HEK293 (cell line): Measurements from ENCODE around the gene DSCAML1.

Experiments
- CTCF ChIA-PET: fragments of 350-600 bp; formaldehyde crosslinking; extraction: SDS; loops from one replicate; lab custom pipeline; 2021; ENCODE audit warnings: antibody characterized with exemption; lab: Yijun Ruan, JAX
- POLR2A ChIA-PET: fragments of 300-600 bp; formaldehyde crosslinking; extraction: SDS; loops from one replicate; lab custom pipeline; 2020; ENCODE audit warnings: antibody characterized with exemption, inconsistent platforms; lab: Yijun Ruan, JAX
- H3K27ac ChIP-seq: fragments of 200-500 bp; sonication (Bioruptor generic); 2 replicates; pipeline ENCODE4 v1.5.1; 2014; ENCODE audit warnings: low read depth, low read length, control low read depth, inconsistent platforms; ENCODE audit errors: extremely low read depth
- H3K36me3 ChIP-seq, 2 experiments: fragments of 200-500 bp in 1 of 2; sonication (Bioruptor generic) in 1 of 2; 1 replicate in 1 of 2; 2 replicates in 1 of 2; pipeline ENCODE4 v1.5.1; 2014 to 2017; ENCODE audit warnings: inconsistent platforms in 2 of 2, low read length in 2 of 2; ENCODE audit not compliant: control insufficient read depth in 2 of 2, insufficient read depth in 1 of 2
- H3K4me1 ChIP-seq: fragments of 200-500 bp; sonication (Bioruptor generic); 2 replicates; pipeline ENCODE4 v1.5.1; 2014; ENCODE audit warnings: mild to moderate bottlenecking, low read length, inconsistent platforms; ENCODE audit not compliant: control insufficient read depth, insufficient read depth
- H3K4me3 ChIP-seq: 2 replicates; pipeline ENCODE4 v1.5.1; 2011; ENCODE audit warnings: low read depth, mild to moderate bottlenecking, control low read depth, low read length, moderate library complexity
- H3K9me3 ChIP-seq: fragments of 200-500 bp; sonication (Bioruptor generic); 2 replicates; pipeline ENCODE4 v1.5.1; 2014; ENCODE audit warnings: low read depth, low read length, inconsistent platforms; ENCODE audit not compliant: control insufficient read depth, insufficient read depth
- BCL11B ChIP-seq: fragments of 450-650 bp; formaldehyde crosslinking; IDR thresholded peaks from 2 replicates; pipeline ENCODE4 v1.5.1; 2016; ENCODE audit warnings: low read depth, missing biosample characterization, missing genetic modification characterization
- FEZF1 ChIP-seq: fragments of 450-650 bp; formaldehyde crosslinking; IDR thresholded peaks from 2 replicates; pipeline ENCODE4 v1.5.1; 2016; ENCODE audit warnings: missing biosample characterization, missing genetic modification characterization
- KLF1 ChIP-seq: fragments of 450-650 bp; formaldehyde crosslinking; IDR thresholded peaks from 2 replicates; pipeline ENCODE4 v1.5.1; 2016; ENCODE audit warnings: missing biosample characterization, missing genetic modification characterization
- KLF7 ChIP-seq: fragments of 450-650 bp; formaldehyde crosslinking; IDR thresholded peaks from 2 replicates; pipeline ENCODE4 v1.5.1; 2016; ENCODE audit warnings: missing biosample characterization, missing genetic modification characterization, borderline replicate concordance
- KLF8 ChIP-seq: fragments of 450-650 bp; formaldehyde crosslinking; IDR thresholded peaks from 2 replicates; pipeline ENCODE4 v1.5.1; 2016; ENCODE audit warnings: missing biosample characterization, missing genetic modification characterization
- OSR2 ChIP-seq: fragments of 450-650 bp; formaldehyde crosslinking; IDR thresholded peaks from 2 replicates; pipeline ENCODE4 v1.5.1; 2016; ENCODE audit warnings: missing biosample characterization, missing genetic modification characterization
- REPIN1 ChIP-seq: fragments of 450-650 bp; formaldehyde crosslinking; IDR thresholded peaks from 2 replicates; pipeline ENCODE4 v1.5.1; 2017; ENCODE audit warnings: missing biosample characterization, missing genetic modification characterization, low read depth
- ZNF10 ChIP-seq: fragments of 450-650 bp; formaldehyde crosslinking; IDR thresholded peaks from 2 replicates; pipeline ENCODE4 v1.5.1; 2017; ENCODE audit warnings: missing biosample characterization, missing genetic modification characterization
- ZNF121 ChIP-seq: fragments of 450-650 bp; formaldehyde crosslinking; IDR thresholded peaks from 2 replicates; pipeline ENCODE4 v1.5.1; 2016; ENCODE audit warnings: missing biosample characterization, missing genetic modification characterization
- ZNF140 ChIP-seq: fragments of 450-650 bp; formaldehyde crosslinking; IDR thresholded peaks from 2 replicates; pipeline ENCODE4 v1.5.1; 2016; ENCODE audit warnings: missing biosample characterization, missing genetic modification characterization
- ZNF16 ChIP-seq: fragments of 450-650 bp; formaldehyde crosslinking; IDR thresholded peaks from 2 replicates; pipeline ENCODE4 v1.5.1; 2016; ENCODE audit warnings: low read depth, missing biosample characterization, missing genetic modification characterization
- ZNF169 ChIP-seq: fragments of 450-650 bp; formaldehyde crosslinking; IDR thresholded peaks from 2 replicates; pipeline ENCODE4 v1.5.1; 2016; ENCODE audit warnings: missing biosample characterization, missing genetic modification characterization
- ZNF23 ChIP-seq: fragments of 450-650 bp; formaldehyde crosslinking; IDR thresholded peaks from 2 replicates; pipeline ENCODE4 v1.5.1; 2016; ENCODE audit warnings: missing biosample characterization, missing genetic modification characterization, borderline replicate concordance
- ZNF239 ChIP-seq: fragments of 450-650 bp; formaldehyde crosslinking; IDR thresholded peaks from 2 replicates; pipeline ENCODE4 v1.5.1; 2016; ENCODE audit warnings: missing biosample characterization, missing genetic modification characterization
- ZNF324 ChIP-seq: fragments of 450-650 bp; formaldehyde crosslinking; IDR thresholded peaks from 2 replicates; pipeline ENCODE4 v1.5.1; 2016; ENCODE audit warnings: missing biosample characterization, missing genetic modification characterization
- ZNF555 ChIP-seq: fragments of 450-650 bp; formaldehyde crosslinking; conservative IDR thresholded peaks from 2 replicates; pipeline ENCODE4 v1.5.1; 2017; ENCODE audit warnings: missing biosample characterization, mild to moderate bottlenecking, missing genetic modification characterization, inconsistent platforms
- ZNF558 ChIP-seq: fragments of 450-650 bp; formaldehyde crosslinking; IDR thresholded peaks from 2 replicates; pipeline ENCODE4 v1.5.1; 2016; ENCODE audit warnings: missing biosample characterization, missing genetic modification characterization
- ZNF623 ChIP-seq: fragments of 450-650 bp; formaldehyde crosslinking; IDR thresholded peaks from 2 replicates; pipeline ENCODE4 v1.5.1; 2016; ENCODE audit warnings: missing biosample characterization, missing genetic modification characterization
- ZNF629 ChIP-seq: fragments of 450-650 bp; formaldehyde crosslinking; IDR thresholded peaks from 2 replicates; pipeline ENCODE4 v1.5.1; 2017; ENCODE audit warnings: missing biosample characterization, missing genetic modification characterization
- ZNF658 ChIP-seq: fragments of 450-650 bp; formaldehyde crosslinking; IDR thresholded peaks from 2 replicates; pipeline ENCODE4; 2016; ENCODE audit warnings: missing biosample characterization, missing genetic modification characterization
- ZNF701 ChIP-seq: fragments of 450-650 bp; formaldehyde crosslinking; IDR thresholded peaks from 2 replicates; pipeline ENCODE4 v1.5.1; 2016; ENCODE audit warnings: missing biosample characterization, missing genetic modification characterization
- ZNF76 ChIP-seq: fragments of 450-650 bp; formaldehyde crosslinking; IDR thresholded peaks from 2 replicates; pipeline ENCODE4; 2016; ENCODE audit warnings: low read depth, missing biosample characterization, missing genetic modification characterization, borderline replicate concordance
- ZNF768 ChIP-seq: fragments of 450-650 bp; formaldehyde crosslinking; IDR thresholded peaks from 2 replicates; pipeline ENCODE4 v1.5.1; 2018; ENCODE audit warnings: missing biosample characterization, mild to moderate bottlenecking, missing genetic modification characterization
- ZNF777 ChIP-seq: fragments of 450-650 bp; formaldehyde crosslinking; IDR thresholded peaks from 2 replicates; pipeline ENCODE4 v1.5.1; 2017; ENCODE audit warnings: missing biosample characterization, missing genetic modification characterization, borderline replicate concordance
- ZNF791 ChIP-seq: fragments of 450-650 bp; formaldehyde crosslinking; IDR thresholded peaks from 2 replicates; pipeline ENCODE4 v1.5.1; 2016; ENCODE audit warnings: missing biosample characterization, missing genetic modification characterization
- ZSCAN4 ChIP-seq: fragments of 450-650 bp; formaldehyde crosslinking; IDR thresholded peaks from 2 replicates; pipeline ENCODE4 v1.5.1; 2017; ENCODE audit warnings: missing biosample characterization, missing genetic modification characterization
- TF ChIP-seq, protein P1 (sequence below): fragments of 450-650 bp; formaldehyde crosslinking; IDR thresholded peaks from 2 replicates; pipeline ENCODE4 v1.5.1; 2016; ENCODE audit warnings: missing biosample characterization, missing genetic modification characterization
- TF ChIP-seq, protein P2 (sequence below): fragments of 450-650 bp; formaldehyde crosslinking; IDR thresholded peaks from 2 replicates; pipeline ENCODE4 v1.5.1; 2017; ENCODE audit warnings: missing biosample characterization, missing genetic modification characterization

The DSCAML1 gene

GRCh38 chr11:117410238-117410637, 386.8 kb downstream of the DSCAML1 start (continued):
- TF ChIP-seq KLF7 (tag by site-specific recombination) (no peak), ZNF169 (no peak)

GRCh38 chr11:117409511-117409910, 387.5 kb downstream of the DSCAML1 start:
- TF ChIP-seq ZSCAN4 (tag by site-specific recombination), result no peak
- TF ChIP-seq REPIN1, result no peak
- TF ChIP-seq ZNF239 (tag by site-specific recombination), result no peak
- TF ChIP-seq ZNF16 (tag by site-specific recombination), result no peak
- TF ChIP-seq ZNF555 (tag by site-specific recombination), result no peak
- no peak for TF ChIP-seq BCL11B (tag by site-specific recombination)
- TF ChIP-seq ZNF10 (tag by site-specific recombination), result no peak
- TF ChIP-seq KLF7 (tag by site-specific recombination), result no peak
- TF ChIP-seq ZNF629 (tag by site-specific recombination), result no peak
- no peak for TF ChIP-seq ZNF324
- TF ChIP-seq KLF1, result no peak
- ChIA-PET CTCF (interaction anchor here (2.7 to 3.4 kb wide), 2 partner anchors 16 to 399 kb away, joined by 9 to 26 read pairs; no protein-coding TSS in a partner anchor), POLR2A (no interaction called here)
- H3K4me3 ChIP-seq, result no peak overlapping the region
- peaks cover 0 to 56% of the 10 kb centered on the region in 2 experiments; a peak in 1 of 3 replicates for H3K36me3 ChIP-seq
- no peaks in the 10 kb centered on the region for H3K4me1 ChIP-seq
- no peak overlapping the region for H3K27ac ChIP-seq
- H3K9me3 ChIP-seq, result no peaks in the 10 kb centered on the region

- POLR2A ChIA-PET, result no interaction called here
- H3K27ac ChIP-seq, result no peak overlapping the region
- H3K9me3 ChIP-seq, result no peaks in the 10 kb centered on the region
- H3K36me3 ChIP-seq, result peaks cover 0 to 58% of the 10 kb centered on the region in 2 experiments; a peak in 1 of 3 replicates
- H3K4me3 ChIP-seq, result no peak overlapping the region
- H3K4me1 ChIP-seq, result no peaks in the 10 kb centered on the region
- CTCF ChIA-PET, result no interaction called here
- no peak for TF ChIP-seq ZNF76 (tag by site-specific recombination)
- TF ChIP-seq ZNF23 (tag by site-specific recombination), result no peak
These were observed 388.7 kb downstream of the DSCAML1 start for GRCh38 chr11:117408356-117408755.

GRCh38 chr11:117407016-117407415, 390.0 kb downstream of the DSCAML1 start:
- no peaks in the 10 kb centered on the region for H3K9me3 ChIP-seq
- ChIA-PET CTCF (interaction anchor here (0.6 kb wide), 1 partner anchor 160 kb away, joined by 3 read pairs; no protein-coding TSS in a partner anchor), POLR2A (no interaction called here)
- no peak overlapping the region for H3K27ac ChIP-seq
- no peaks in the 10 kb centered on the region for H3K4me1 ChIP-seq
- peaks cover 0 to 58% of the 10 kb centered on the region in 2 experiments; a peak in 1 of 3 replicates for H3K36me3 ChIP-seq
- no peak overlapping the region for H3K4me3 ChIP-seq
- TF ChIP-seq ZNF791 (tag by site-specific recombination), result no peak
- no peak for TF ChIP-seq ZNF768 (tag by site-specific recombination)
- no peak for TF ChIP-seq ZNF701
- TF ChIP-seq ZNF121 (tag by site-specific recombination), result no peak
- no peak for TF ChIP-seq OSR2
- no peak for TF ChIP-seq ZNF623 (tag by site-specific recombination)
- TF ChIP-seq ZNF140, result no peak
- no peak for TF ChIP-seq ZNF658
- TF ChIP-seq ZNF558 (tag by site-specific recombination), result no peak
- TF ChIP-seq ZNF169, result no peak
- TF ChIP-seq FEZF1 (tag by site-specific recombination), result no peak
- TF ChIP-seq ZNF777 (tag by site-specific recombination), result no peak
- TF ChIP-seq, protein P1, sequence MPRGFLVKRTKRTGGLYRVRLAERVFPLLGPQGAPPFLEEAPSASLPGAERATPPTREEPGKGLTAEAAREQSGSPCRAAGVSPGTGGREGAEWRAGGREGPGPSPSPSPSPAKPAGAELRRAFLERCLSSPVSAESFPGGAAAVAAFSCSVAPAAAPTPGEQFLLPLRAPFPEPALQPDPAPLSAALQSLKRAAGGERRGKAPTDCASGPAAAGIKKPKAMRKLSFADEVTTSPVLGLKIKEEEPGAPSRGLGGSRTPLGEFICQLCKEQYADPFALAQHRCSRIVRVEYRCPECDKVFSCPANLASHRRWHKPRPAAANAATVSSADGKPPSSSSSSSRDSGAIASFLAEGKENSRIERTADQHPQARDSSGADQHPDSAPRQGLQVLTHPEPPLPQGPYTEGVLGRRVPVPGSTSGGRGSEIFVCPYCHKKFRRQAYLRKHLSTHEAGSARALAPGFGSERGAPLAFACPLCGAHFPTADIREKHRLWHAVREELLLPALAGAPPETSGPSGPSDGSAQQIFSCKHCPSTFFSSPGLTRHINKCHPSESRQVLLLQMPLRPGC (tag by site-specific recombination), result no peak
- TF ChIP-seq KLF8, result no peak
- TF ChIP-seq, protein P2, sequence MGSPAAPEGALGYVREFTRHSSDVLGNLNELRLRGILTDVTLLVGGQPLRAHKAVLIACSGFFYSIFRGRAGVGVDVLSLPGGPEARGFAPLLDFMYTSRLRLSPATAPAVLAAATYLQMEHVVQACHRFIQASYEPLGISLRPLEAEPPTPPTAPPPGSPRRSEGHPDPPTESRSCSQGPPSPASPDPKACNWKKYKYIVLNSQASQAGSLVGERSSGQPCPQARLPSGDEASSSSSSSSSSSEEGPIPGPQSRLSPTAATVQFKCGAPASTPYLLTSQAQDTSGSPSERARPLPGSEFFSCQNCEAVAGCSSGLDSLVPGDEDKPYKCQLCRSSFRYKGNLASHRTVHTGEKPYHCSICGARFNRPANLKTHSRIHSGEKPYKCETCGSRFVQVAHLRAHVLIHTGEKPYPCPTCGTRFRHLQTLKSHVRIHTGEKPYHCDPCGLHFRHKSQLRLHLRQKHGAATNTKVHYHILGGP, result no peak
